Measurements from ENCODE around the gene CHAT.
"Not testable (repeated sequence)": the region's sequence is repeated elsewhere in the genome, so short reads cannot be mapped to it uniquely, and the experiment has no call there.

Gene CHAT

DNA sequence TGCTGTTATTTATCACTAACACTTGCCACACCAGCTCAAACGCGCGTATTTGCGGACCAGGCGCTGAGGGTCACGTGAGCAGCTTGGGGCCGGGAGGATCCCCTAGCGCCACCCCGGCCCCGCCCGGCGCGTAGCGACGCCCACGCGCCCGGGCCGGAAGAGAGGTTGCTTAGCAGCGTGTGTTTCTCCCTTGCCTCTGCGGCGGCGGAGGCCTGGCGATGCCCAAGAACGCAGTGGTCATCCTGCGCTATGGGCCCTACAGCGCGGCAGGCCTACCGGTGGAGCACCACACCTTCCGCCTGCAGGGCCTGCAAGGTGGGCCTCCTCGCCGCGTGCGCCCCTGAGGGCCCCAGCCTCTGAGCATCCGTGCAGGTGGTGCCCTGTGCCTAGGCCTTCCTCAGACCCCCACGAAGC lies 65.7 kb downstream of the CHAT start, which contains the start of gene C10orf53:
Gene C10orf53, plus strand, starts transcription at position 172 of the 414 bp plus-strand sequence. Its CDS starts 47 bp downstream, at position 219.
- H3F3A ChIP-seq (ENCODE audit: control insufficient read depth, insufficient read depth): no peaks in the 10 kb centered on the region
- H4K20me1 ChIP-seq (ENCODE audit: control insufficient read depth, insufficient read depth, low read depth, low read length): no peaks in the 10 kb centered on the region
- TF ChIP-seq, protein P1, sequence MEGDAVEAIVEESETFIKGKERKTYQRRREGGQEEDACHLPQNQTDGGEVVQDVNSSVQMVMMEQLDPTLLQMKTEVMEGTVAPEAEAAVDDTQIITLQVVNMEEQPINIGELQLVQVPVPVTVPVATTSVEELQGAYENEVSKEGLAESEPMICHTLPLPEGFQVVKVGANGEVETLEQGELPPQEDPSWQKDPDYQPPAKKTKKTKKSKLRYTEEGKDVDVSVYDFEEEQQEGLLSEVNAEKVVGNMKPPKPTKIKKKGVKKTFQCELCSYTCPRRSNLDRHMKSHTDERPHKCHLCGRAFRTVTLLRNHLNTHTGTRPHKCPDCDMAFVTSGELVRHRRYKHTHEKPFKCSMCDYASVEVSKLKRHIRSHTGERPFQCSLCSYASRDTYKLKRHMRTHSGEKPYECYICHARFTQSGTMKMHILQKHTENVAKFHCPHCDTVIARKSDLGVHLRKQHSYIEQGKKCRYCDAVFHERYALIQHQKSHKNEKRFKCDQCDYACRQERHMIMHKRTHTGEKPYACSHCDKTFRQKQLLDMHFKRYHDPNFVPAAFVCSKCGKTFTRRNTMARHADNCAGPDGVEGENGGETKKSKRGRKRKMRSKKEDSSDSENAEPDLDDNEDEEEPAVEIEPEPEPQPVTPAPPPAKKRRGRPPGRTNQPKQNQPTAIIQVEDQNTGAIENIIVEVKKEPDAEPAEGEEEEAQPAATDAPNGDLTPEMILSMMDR (IDR thresholded peaks at IDR 0.05; ENCODE audit: low read depth, low read length, poor library complexity, severe bottlenecking): no peak
- no peak for TF ChIP-seq EZH2phosphoT487 (IDR thresholded peaks at IDR 0.05; ENCODE audit: borderline replicate concordance, low read length)
- H3K79me2 ChIP-seq (ENCODE audit: control insufficient read depth, low read length): no peaks in the 10 kb centered on the region
- no peak within 1 kb of the TSS for H3K4me2 ChIP-seq (ENCODE audit: low read length)
- H3K36me3 ChIP-seq (ENCODE audit: control insufficient read depth, low read length): no peaks in the 10 kb centered on the region
- H3K4me3 ChIP-seq (ENCODE audit: low read length): no peak within 1 kb of the TSS
- no peaks in the 10 kb centered on the region for H3K9me3 ChIP-seq (ENCODE audit: control insufficient read depth, insufficient read depth, low read length)
- H3K27ac ChIP-seq (ENCODE audit: low read depth, low read length): no peak within 1 kb of the TSS
- no peaks in the 10 kb centered on the region for H3K9me2 ChIP-seq (replicated peaks; ENCODE audit: control insufficient read depth, low read length)
- H3K4me1 ChIP-seq (ENCODE audit: control insufficient read depth, low read length): no peaks in the 10 kb centered on the region
- peaks cover 6% of the 10 kb centered on the region for H3K27me3 ChIP-seq (ENCODE audit: control insufficient read depth, low read length)

DNA sequence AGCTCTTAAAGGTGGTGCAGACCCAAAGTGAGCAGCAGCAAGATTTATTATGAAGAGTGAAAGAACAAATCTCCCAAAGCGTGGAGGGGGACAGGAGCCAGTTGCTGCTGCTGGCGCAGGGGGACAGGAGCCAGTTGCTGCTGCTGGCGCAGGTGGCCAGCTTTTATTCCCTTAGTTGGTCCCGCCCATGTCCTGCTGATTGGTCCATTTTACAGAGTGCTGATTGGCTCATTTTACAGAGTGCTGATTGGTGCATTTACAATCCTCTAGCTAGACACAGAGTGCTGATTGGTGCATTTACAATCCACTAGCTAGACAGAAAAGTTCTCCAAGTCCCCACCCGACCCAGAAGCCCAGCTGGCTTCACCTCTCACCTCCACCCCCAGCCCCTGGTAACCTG lies 68.6 kb downstream of the CHAT start:
- H3K27me3 ChIP-seq (ENCODE audit: control insufficient read depth, low read length); H3K4me3 ChIP-seq (ENCODE audit: low read length); H4K20me1 ChIP-seq (ENCODE audit: control insufficient read depth, insufficient read depth, low read depth, low read length); H3K4me1 ChIP-seq (ENCODE audit: control insufficient read depth, low read length); H3K27ac ChIP-seq (ENCODE audit: low read depth, low read length); H3K9me3 ChIP-seq (ENCODE audit: control insufficient read depth, insufficient read depth, low read length); H3K9me2 ChIP-seq (replicated peaks; ENCODE audit: control insufficient read depth, low read length); H3K4me2 ChIP-seq (ENCODE audit: low read length); H3K36me3 ChIP-seq (ENCODE audit: control insufficient read depth, low read length); H3F3A ChIP-seq (ENCODE audit: control insufficient read depth, insufficient read depth); H3K79me2 ChIP-seq (ENCODE audit: control insufficient read depth, low read length): not testable (repeated sequence)

DNA sequence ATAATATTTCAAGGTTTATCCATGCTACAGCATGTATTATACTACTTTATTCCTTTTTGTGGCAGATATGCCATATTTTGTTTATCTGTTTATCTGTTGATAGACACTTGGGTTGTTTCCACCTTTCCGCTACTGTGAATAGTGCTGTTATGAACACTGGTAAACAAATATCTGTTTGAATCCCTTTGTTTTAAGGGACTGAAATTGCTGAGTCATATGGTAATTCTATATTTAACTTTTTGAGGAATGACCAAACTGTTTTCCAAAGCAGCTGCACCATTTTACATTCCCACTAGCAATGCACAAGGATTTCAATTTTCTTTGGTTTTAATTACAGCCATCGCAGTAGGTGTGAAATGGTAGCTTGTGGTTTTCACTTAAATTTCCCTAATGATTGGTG lies 69.0 kb downstream of the CHAT start:
- no peak for TF ChIP-seq EZH2phosphoT487 (IDR thresholded peaks at IDR 0.05; ENCODE audit: borderline replicate concordance, low read length)
- TF ChIP-seq, protein P1 (IDR thresholded peaks at IDR 0.05; ENCODE audit: low read depth, low read length, poor library complexity, severe bottlenecking): no peak
- Histone ChIP-seq H3K4me1 (ENCODE audit: control insufficient read depth, low read length) (no peaks in the 10 kb centered on the region), H4K20me1 (ENCODE audit: control insufficient read depth, insufficient read depth, low read depth, low read length) (no peaks in the 10 kb centered on the region), H3K9me3 (ENCODE audit: control insufficient read depth, insufficient read depth, low read length) (no peaks in the 10 kb centered on the region), H3K4me3 (ENCODE audit: low read length) (no peak overlapping the region), H3K4me2 (ENCODE audit: low read length) (no peak overlapping the region), H3K27me3 (ENCODE audit: control insufficient read depth, low read length) (no peaks in the 10 kb centered on the region), H3K9me2 (replicated peaks; ENCODE audit: control insufficient read depth, low read length) (no peaks in the 10 kb centered on the region), H3K79me2 (ENCODE audit: control insufficient read depth, low read length) (no peaks in the 10 kb centered on the region), H3K36me3 (ENCODE audit: control insufficient read depth, low read length) (no peaks in the 10 kb centered on the region), H3K27ac (ENCODE audit: low read depth, low read length) (no peak overlapping the region), H3F3A (ENCODE audit: control insufficient read depth, insufficient read depth) (no peaks in the 10 kb centered on the region)

DNA sequence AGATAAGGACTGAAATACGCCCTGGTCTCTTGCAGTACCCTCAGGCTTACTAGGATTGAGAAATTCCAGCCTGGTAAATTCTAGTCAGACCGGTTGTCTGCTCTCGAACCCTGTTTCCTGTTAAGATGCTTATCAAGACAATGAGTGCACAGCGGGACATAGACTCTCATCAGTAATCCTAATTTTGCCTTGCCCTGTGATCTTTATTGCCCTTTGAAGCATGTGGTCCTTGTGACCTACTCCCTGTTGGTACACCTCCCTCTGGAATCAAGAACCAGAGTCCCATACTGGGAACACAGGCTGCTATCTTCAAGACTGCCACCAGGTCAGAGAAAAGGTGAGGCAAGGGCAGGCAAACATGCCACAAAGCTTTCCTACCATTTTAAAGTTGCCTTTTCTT lies 72.8 kb downstream of the CHAT start:
- H3K9me3 ChIP-seq (ENCODE audit: control insufficient read depth, insufficient read depth, low read length): no peaks in the 10 kb centered on the region
- no peaks in the 10 kb centered on the region for H4K20me1 ChIP-seq (ENCODE audit: control insufficient read depth, insufficient read depth, low read depth, low read length)
- no peaks in the 10 kb centered on the region for H3K9me2 ChIP-seq (replicated peaks; ENCODE audit: control insufficient read depth, low read length)
- no peaks in the 10 kb centered on the region for H3F3A ChIP-seq (ENCODE audit: control insufficient read depth, insufficient read depth)
- H3K4me3 ChIP-seq (ENCODE audit: low read length): no peak overlapping the region
- H3K4me2 ChIP-seq (ENCODE audit: low read length): no peak overlapping the region
- TF ChIP-seq, protein P1 (IDR thresholded peaks at IDR 0.05; ENCODE audit: low read depth, low read length, poor library complexity, severe bottlenecking): no peak
- TF ChIP-seq EZH2phosphoT487 (IDR thresholded peaks at IDR 0.05; ENCODE audit: borderline replicate concordance, low read length): no peak
- no peak overlapping the region for H3K27ac ChIP-seq (ENCODE audit: low read depth, low read length)
- H3K4me1 ChIP-seq (ENCODE audit: control insufficient read depth, low read length): no peaks in the 10 kb centered on the region
- no peaks in the 10 kb centered on the region for H3K79me2 ChIP-seq (ENCODE audit: control insufficient read depth, low read length)
- peaks cover 29% of the 10 kb centered on the region for H3K27me3 ChIP-seq (ENCODE audit: control insufficient read depth, low read length)
- no peaks in the 10 kb centered on the region for H3K36me3 ChIP-seq (ENCODE audit: control insufficient read depth, low read length)
